Measurements from ENCODE around the gene OR5B17.
"Not testable (repeated sequence)": the region's sequence is repeated elsewhere in the genome, so short reads cannot be mapped to it uniquely, and the experiment has no call there.

Gene OR5B17

DNA sequence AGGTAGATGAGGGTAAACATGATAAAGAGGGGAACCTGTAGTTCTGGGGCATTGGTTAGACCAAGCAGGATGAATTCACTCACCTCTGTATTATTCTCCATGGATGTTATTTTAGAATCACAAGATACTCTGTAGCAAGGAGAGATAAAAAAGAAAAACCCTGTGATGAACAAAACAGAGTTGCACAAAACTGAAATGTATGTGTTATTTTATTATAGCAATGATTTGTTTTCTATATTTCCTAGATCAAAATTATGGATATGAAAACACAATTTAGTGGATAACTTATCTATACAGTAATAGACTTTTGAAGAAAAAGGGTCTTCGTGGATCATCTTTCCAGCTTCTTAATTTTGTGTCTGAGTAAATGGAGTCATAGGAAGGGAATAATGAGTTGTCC is at the start of gene OR5B17:
OR5B17 (minus strand) TSS at position 101 of the 400 bp plus-strand sequence; CDS start at position 101, 0 bp downstream.
- TF ChIP-seq ZNF274 (IDR thresholded peaks at IDR 0.05; ENCODE audit: low read depth, low read length) = no peak
- H3K4me3 ChIP-seq (ENCODE audit: low read length) = no peak within 1 kb of the TSS

DNA sequence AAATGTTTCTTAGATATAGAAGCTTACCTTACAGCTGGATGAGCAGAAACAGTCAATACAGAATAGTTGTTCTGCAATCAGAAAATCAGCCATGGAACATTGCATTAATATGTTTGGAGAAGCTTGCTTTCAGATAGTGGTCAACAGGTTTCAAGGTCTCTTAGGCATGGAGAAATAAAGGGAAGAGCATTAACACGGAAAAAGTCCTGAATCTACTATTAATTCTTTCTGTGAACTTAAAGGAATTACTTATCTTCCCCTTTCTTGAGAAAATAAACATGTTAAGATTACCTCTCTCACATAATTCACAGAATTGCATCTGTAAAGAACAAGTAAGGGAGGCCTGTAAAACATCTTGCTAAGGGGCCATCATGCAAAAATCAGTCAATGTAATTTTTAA is 47.9 kb upstream of the OR5B17 start, which contains the start of gene OR5B3:
OR5B3 (minus strand) TSS at position 101 of the 400 bp plus-strand sequence. CDS start 3,465 bp downstream, outside the sequence.
- no peak for TF ChIP-seq ZNF274 (IDR thresholded peaks at IDR 0.05; ENCODE audit: low read depth, low read length)
- no peak within 1 kb of the TSS for H3K4me3 ChIP-seq (ENCODE audit: low read length)

DNA sequence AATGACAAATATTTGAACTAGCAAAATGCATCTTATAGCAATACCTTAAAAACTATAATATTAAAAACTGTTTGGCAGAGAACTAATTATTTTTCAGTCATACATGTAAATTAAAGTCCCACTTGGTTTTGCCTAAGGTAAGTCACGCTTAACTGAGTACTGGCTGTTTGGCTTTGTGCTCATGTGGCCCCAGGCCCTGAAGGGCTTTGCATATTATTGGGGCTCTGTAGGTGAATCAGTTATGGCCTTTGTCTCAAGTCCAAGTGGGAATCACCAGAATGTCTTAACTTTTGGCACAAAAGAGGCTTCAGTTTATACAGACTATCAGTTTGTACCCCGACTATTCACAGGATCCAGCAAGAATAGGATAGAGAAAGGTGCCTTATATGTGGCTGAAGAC is 40.8 kb upstream of the OR5B17 start:
- not testable (repeated sequence) for H3K4me3 ChIP-seq (ENCODE audit: low read length)

DNA sequence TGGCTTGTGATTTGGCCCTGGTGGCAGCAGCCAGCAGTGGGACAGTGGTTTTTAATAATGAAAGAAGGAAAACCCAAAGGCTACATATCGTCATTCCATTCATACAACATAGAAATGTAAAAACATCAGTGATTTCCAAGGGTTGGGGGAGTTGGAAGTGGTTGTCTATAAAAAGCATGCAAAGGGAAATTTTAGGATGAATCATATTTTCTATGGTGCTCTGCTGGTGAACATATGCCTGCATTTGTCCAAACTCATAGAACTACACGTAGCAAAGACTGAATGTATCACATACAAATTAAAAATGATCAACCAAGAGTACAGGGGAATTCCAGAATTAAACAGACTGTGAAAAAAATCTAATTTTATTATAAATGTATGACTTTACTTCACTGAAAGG is 36.7 kb upstream of the OR5B17 start:
- no peak for TF ChIP-seq ZNF274 (IDR thresholded peaks at IDR 0.05; ENCODE audit: low read depth, low read length)
- H3K4me3 ChIP-seq (ENCODE audit: low read length) = no peak overlapping the region

- H3K4me3 ChIP-seq (ENCODE audit: low read length) = no peak overlapping the region
- TF ChIP-seq ZNF274 (IDR thresholded peaks at IDR 0.05; ENCODE audit: low read depth, low read length) = no peak
Observed at GRCh38 chr11:58394195-58394594, 35.3 kb upstream of the OR5B17 start.

GRCh38 chr11:58392746-58393145 is 33.9 kb upstream of the OR5B17 start:
- TF ChIP-seq ZNF274 (IDR thresholded peaks at IDR 0.05; ENCODE audit: low read depth, low read length) = no peak
- no peak overlapping the region for H3K4me3 ChIP-seq (ENCODE audit: low read length)

DNA sequence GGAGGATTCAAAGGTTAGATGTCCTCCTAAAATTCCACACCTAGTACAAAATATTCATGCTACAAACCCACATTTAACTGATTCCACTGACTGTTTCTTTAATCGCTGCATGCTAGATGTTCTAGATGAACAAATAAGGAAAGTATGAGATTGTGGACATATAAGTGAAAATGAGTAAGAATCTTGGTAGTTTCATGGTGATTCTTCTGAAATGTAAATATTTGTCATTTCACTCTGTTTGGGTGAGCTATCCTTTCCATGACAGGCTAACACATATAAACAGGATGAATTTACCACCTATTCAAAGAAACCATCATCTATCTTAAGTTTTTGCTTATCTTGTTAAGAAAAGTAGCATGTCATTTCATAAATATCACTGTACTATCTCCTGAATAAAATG is 33.0 kb upstream of the OR5B17 start:
- TF ChIP-seq ZNF274 (IDR thresholded peaks at IDR 0.05; ENCODE audit: low read depth, low read length) = no peak
- no peak overlapping the region for H3K4me3 ChIP-seq (ENCODE audit: low read length)

GRCh38 chr11:58390551-58391063 is 31.7 kb upstream of the OR5B17 start:
- TF ChIP-seq ZNF274 (IDR thresholded peaks at IDR 0.05; ENCODE audit: low read depth, low read length) = no peak

DNA sequence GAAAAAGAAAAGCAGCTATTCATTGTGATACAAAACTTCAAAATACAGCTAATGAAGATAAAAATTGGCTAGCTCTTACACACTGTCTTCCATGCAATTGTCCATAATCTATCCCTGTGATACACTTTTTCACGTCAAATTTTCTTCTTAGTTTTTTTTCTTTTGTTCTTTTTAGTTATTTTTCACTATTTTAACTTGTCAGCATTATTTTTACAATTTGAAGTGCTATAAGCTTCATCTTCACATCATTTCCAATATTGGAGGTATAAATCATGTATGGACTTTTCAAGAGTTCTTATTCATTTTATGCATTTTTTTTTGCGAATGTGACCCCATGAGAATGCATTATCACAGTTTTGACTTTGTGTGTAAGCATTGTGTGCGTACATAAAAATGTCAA is 4.1 kb downstream of the OR5B17 start:
- no peak overlapping the region for H3K4me3 ChIP-seq (ENCODE audit: low read length)
- no peak for TF ChIP-seq ZNF274 (IDR thresholded peaks at IDR 0.05; ENCODE audit: low read depth, low read length)

More at GRCh38 chr11:58390551-58391063, 31.7 kb upstream of the OR5B17 start:
- H3K4me3 ChIP-seq (ENCODE audit: low read length) = no peak overlapping the region

DNA sequence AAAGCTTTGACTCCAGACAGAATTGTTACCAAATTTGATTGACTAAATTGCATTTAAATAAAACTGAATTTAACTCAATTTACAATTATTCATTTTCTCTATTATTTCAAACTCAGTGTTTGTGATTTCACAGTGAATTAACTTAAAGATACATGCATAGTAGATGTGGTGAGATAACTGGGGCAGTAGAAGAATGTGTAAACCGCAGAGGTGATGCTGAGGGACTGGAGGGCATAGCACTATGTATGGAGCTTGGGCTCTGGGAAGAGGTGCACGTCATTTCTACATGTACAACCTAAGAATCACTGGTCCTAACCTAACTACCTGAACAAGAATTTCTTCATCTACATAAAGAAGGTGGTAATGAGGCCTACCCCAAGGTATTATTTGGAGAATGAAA is 13.7 kb downstream of the OR5B17 start:
- no peak overlapping the region for H3K4me3 ChIP-seq (ENCODE audit: low read length)
- TF ChIP-seq ZNF274 (IDR thresholded peaks at IDR 0.05; ENCODE audit: low read depth, low read length) = no peak

GRCh38 chr11:58334708-58335107 is 24.2 kb downstream of the OR5B17 start:
- TF ChIP-seq ZNF274 (IDR thresholded peaks at IDR 0.05; ENCODE audit: low read depth, low read length) = no peak
- H3K4me3 ChIP-seq (ENCODE audit: low read length) = no peak overlapping the region

DNA sequence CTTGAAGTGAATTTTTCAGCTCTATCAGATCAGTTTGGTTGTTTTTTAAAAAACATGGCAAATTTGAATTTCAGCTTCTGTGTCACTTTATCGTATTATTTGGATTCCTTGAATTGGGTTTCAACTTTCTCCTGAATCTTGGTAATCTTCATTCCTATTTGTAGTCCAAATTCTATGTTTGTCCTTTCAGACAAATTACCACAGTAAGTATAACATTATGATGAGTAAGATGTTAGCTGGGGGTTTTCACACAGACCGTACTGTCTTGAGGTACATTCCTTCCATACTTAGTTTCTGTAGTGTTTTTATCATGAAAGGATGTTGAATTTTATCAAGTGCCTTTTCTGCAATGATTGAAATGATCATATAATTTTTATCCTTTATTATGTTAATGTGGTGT is 28.0 kb downstream of the OR5B17 start:
- H3K4me3 ChIP-seq (ENCODE audit: low read length) = no peak overlapping the region
- TF ChIP-seq ZNF274 (IDR thresholded peaks at IDR 0.05; ENCODE audit: low read depth, low read length) = no peak

DNA sequence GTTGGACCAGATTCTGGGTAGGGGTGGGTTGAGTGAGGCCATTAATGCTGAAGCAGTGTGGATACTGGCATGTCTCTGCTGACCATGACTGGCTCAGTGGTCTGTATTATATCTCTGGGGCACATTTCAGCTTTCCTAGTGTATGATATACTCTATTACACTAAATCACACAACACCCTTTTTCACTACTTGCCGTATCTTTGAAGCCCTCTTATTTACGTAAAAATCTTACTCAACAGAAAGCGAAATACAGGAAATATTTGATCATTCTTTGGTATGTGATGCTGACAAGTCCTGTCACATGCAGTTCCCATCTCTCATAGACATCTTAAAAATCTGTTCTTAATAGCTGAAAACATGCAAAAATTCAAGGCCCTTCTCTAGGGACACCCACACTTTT is 40.3 kb downstream of the OR5B17 start:
- TF ChIP-seq ZNF274 (IDR thresholded peaks at IDR 0.05; ENCODE audit: low read depth, low read length) = no peak
- no peak overlapping the region for H3K4me3 ChIP-seq (ENCODE audit: low read length)

DNA sequence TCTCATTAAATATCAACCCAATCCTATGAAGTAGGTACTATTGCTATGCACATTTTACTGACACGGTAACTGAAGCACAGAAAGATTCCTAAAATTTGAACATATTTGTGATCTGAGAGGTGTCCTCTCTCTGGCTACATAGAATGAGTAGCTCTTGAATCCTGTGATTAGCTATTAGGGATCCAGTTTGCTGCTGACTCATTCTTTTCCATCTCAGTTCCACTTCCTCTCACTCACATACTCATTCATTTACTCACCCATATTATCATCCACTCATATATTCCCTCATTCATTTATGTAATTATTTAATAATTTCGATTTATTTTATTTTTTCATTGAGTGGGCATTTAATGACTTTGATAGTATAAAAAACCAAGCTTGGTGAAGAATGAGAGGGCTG is 42.7 kb downstream of the OR5B17 start:
- TF ChIP-seq ZNF274 (IDR thresholded peaks at IDR 0.05; ENCODE audit: low read depth, low read length) = no peak
- no peak overlapping the region for H3K4me3 ChIP-seq (ENCODE audit: low read length)
